Fibroblast of the conjunctiva (primary cell): ENCODE data around the gene B3GNT9.

Experiments
- DNase-seq: peaks from one replicate; pipeline ENCODE4 v3.0.0-alpha.2; 2010; ENCODE audit warnings: low read depth

B3GNT9 gene, protein sequence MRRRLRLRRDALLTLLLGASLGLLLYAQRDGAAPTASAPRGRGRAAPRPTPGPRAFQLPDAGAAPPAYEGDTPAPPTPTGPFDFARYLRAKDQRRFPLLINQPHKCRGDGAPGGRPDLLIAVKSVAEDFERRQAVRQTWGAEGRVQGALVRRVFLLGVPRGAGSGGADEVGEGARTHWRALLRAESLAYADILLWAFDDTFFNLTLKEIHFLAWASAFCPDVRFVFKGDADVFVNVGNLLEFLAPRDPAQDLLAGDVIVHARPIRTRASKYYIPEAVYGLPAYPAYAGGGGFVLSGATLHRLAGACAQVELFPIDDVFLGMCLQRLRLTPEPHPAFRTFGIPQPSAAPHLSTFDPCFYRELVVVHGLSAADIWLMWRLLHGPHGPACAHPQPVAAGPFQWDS

DNA sequence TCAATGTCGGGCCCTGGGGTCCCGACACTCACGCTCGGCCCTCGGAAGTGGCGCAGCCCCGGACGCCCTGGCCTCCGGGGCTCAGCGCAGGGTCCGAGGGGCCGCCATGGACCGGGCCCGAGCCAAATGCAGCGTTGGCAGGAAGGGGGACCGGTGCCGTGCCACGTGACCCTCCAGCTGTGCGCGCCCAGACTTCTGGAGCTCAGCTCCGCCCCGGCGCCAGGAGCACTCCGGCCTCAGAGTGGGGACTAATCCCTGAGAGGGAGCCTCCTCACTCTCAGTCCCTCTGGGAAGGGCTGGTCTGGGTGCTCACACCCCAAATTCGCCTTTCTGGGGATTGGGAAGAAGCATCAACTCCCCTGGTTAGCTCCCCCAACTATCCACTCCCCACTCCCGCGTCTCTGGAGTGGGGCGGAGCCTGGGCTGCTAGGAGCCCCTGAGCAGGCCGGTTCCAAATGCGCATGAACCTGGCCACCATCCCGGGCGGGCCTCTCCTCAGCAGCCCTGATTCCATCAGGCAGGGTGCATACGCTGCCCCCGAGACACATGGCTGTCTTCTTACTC is at the start of gene B3GNT9:
TSS of gene B3GNT9 (minus strand) at position 166 of the 564 bp plus-strand sequence. CDS start 513 bp downstream, outside the sequence.
- peak; percentile 41 for DNase-seq

DNA sequence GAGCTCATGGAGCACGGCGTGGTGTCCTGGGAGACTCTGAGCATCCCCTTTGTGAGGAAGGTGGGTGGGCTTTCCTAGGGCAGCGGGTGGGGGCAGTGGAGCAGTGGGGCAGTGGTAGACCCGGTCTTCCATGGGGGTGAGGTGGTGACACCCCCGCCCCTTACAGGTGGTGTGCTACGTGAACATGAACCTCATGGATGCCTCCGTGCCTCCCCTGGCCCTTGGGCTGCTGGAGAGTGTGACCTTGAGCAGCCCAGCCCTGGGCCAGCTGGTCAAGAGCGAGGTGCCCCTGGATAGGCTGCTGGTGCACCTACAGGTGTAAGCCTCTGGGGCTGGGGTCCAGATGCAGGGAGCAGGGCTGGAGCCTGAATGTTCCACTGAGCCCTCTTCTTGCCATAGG is 49.7 kb upstream of the B3GNT9 start:
- no peak for DNase-seq

DNA sequence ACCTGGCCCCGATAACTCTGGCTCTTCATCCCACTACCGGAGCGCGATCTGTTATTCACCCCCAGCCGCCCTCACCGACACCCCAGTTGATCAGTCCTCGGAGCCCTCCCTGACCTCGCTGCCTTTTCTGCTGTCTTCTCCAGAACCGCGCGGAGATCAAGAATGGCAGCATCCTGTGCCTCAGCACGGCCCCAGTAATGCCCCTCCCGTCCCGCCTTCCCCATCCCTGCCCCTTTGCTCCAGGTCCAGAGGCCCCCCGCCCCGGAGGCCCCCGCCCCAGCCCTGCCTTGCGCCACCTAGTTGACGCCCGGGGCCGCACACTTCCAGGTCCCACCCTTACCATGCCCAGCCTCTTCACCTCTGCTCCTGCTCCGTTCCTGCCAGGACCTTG is 49.0 kb upstream of the B3GNT9 start:
- no peak for DNase-seq

DNA sequence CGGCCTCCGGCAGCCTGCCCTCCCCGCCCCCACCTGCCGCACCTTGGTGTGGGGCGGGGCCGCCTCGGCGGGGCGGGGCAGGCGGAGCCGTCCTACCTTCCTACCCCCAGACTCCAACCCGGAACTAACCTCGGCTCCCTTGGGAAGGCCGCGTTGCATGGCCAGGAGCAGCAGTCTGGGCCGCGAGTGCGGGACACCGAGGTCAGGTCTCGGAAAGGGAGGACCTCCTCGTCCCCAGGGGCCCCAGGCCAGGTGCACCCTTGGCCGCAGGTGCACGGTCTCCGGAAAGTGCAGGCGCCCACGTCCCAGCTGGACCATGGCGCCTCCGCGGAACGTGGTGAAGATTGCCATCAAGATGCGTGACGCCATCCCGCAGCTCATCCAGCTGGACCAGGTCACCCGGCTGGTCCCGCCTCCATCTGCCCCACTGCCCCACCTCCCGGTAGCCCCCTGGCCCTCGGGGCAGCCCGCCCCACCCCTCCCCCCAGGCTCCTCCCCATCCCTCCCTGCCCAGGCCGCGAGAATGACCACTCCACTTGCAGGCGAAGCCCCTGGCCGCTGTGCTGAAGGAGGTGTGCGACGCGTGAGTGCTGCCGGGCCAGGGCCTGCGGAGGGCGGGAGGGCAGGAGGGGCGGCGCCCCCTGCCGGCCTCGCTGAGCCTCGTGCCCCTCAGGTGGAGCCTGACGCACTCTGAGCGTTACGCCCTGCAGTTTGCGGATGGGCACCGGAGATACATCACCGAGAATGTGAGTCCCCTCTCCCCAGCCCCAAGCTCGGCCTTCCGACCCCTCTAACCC is 48.4 kb upstream of the B3GNT9 start, which contains the start of gene ELMO3:
TSS of gene ELMO3 (plus strand) at position 121 of the 797 bp plus-strand sequence. CDS start at position 317, 196 bp downstream.
- DNase-seq: no peak

DNA sequence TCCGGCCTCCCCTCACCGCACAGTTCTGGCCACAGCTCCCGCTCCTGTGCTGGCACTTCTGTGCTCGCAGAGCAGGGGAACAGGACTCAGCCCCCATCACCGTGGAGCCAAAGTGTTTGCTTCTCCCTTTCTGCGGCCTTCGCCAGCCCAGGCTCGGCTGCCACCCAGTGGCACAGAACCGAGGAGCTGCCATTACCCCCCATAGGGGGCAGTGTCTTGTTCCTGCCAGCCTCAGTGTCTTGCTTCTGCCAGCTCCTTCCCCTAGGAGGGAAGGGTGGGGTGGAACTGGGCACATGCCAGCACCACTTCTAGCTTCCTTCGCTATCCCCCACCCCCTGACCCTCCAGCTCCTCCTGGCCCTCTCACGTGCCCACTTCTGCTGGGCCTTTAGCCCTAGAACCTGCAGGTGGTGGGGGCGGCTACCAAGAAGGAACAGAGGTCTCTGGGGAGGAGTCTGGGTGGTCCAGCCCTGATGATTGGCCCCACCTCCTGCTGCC is 47.5 kb upstream of the B3GNT9 start:
- DNase-seq: peak; percentile 61

DNA sequence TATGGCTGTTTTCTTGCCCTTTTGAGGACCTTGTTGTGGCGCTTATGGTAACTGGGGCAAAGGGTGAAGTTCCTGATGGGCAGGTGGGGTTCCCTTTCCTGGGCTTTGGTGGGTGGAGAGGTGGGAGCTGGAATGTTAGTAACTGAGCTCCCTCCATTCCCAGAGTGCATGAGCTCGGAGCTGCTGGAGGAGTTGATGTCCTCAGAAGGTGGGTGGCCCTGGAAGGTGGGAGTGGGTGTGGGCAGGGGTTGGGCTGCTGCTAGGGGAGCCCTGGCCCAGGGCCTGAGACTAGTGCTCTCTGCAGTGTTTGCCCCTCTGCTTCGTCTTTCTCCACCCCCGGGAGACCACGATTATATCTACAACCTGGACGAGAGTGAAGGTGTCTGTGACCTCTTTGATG is 46.9 kb upstream of the B3GNT9 start:
- no peak for DNase-seq

DNA sequence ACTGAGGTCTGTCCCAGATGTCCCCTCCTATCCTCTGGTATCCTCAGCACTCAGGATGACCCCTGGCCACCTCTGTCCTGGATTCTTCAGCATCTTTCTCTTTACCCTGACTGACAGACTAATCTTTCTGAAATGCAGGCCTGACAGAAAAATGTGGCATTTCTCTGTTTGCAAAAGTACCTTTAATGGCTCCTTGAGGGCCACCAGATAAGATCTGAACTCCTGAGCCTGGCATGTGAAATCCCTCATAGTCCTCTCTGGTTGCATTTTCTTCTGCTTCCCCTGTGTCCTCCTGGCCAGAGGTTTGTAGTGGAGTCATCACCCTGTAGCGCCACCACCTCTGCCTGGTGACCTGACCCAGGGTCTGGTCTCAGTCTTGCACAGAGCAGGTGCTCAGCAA is 46.1 kb upstream of the B3GNT9 start:
- no peak for DNase-seq

DNA sequence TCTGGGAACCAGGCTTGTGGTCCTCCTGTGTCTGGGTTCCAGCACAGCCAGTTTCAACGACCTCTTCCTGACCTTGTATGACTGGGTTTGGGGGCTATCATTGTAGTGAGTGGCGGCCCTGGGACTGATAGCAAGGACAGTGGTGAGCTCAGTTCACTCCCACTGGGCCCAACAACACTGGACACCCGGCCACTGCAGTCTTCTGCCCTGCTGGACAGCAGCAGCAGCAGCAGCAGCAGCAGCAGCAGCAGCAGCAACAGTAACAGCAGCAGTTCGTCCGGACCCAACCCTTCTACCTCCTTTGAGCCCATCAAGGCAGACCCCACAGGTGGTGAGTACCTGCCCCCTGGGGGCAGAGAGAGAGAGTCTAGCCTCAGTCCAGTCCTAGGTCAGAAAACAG is 44.9 kb upstream of the B3GNT9 start:
- no peak for DNase-seq

DNA sequence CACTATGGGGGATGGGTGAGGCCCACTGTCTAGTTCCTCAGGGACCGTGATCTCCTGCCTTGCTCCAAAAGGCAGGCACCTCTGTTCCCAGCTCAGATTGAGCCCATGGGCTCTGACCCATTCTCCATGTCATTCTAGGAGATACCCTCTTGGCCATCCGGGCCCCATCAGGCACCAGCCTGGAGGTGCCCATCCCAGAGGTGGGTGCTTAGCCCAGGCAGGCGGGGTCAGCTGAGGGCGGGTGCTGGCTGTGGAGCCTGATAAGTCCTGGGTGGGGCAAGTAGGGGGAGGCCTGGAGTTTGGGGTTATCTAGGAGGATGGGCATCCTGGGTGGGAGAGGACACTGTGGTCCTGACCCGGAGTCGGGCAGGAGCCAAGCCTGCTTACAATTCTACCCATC is 43.5 kb upstream of the B3GNT9 start:
- DNase-seq: no peak

DNA sequence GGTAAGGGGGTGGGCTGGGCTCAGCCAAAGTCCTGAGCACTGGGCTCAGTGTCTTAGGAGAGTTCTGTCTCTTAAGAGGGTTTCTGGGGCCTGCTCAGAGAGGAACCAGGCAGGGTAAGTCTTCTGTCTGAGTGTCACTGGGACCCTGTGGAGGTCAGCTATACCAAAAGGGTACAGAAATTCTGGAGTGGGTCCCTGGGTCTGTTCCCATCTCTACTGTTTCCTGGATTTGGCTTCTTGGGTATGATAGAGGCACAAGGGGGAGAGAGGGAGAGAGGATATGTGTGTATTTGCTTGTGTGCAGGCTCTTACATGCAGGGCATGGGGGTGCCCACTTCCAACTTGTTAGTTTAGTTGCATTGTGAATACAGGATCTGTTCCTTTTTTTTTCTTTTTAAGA is 42.7 kb upstream of the B3GNT9 start:
- no peak for DNase-seq

DNA sequence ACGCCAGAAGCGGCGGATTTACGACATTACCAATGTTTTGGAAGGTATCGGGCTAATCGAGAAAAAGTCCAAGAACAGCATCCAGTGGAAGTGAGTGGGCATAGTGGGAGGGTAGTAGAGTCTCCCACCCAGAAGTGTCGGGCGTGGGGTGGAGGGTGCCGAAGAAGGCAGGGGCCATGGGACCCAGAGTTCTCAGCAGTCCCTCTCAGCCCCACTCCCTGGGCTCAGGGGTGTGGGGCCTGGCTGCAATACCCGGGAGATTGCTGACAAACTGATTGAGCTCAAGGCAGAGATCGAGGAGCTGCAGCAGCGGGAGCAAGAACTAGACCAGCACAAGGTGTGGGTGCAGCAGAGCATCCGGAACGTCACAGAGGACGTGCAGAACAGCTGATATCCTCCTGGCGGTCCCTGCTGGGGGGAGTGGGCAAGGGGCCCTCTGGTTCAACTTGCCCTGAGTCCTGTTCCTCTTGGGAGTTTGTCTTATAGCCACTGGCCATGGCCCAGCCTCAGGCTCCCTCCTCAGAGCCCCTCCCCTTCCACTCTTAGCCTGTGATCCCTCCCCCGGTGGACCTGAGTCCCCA is 42.1 kb upstream of the B3GNT9 start:
- DNase-seq: no peak

DNA sequence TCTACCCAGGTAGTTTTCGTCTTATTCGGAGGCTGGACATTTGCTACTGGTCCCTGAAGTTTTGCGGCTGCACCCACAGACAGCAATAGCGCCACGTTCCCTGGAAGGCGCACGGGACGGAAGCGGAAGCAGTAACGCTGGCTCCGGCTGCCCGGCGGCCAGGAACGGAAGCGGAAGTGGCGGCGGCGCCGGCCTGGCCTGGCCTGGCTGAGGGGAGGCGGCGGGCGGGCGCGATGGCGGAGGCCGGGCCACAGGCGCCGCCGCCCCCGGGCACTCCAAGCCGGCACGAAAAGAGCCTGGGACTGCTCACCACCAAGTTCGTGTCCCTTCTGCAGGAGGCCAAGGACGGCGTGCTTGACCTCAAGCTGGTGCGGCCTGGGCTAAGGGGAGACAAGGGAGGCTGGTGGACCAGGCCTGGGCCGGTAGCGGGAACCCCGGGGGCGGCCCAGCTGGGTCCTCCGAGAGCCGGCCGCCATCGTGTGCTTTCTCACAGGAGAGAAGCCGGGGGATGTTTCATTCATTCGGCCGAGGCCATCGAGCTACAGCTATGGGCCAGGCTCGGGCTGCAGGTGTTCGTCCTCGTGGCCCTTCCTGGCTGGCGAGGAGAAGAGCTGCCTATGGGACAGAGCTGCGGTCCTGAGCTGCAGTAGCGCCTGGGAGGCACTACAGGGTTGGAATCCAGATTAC is 41.3 kb upstream of the B3GNT9 start, which contains the start of gene E2F4:
TSS of gene E2F4 (plus strand) at position 161 of the 687 bp plus-strand sequence. CDS start at position 234, 73 bp downstream.
- peak; percentile 64 for DNase-seq

DNA sequence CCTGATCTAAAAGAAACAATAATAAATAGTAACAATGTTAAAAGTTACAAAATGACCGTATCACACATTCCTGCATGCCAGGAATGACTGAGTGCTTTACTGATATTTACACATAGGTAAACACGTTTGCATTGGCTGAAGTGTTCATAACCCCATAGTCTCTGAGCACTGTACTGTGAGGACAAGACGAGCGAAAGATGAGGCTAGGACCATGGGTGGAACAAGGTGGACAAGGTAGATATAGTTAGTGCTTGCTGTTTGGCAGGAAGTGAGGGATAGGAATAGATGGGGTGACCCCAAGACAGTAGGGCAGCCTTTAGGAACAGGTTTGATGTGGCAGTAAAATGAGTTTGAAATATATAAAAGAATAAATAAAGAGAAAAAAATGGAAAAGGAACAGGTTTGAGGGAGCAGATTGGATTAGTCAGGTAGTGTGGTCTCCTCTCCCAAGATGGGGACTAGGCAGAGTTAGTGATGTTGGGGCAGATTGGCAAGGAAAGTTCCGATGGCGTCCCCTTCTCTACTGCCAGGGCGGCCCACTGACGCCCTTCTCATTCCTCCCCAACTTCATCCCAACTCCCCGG is 40.7 kb upstream of the B3GNT9 start:
- no peak for DNase-seq

DNA sequence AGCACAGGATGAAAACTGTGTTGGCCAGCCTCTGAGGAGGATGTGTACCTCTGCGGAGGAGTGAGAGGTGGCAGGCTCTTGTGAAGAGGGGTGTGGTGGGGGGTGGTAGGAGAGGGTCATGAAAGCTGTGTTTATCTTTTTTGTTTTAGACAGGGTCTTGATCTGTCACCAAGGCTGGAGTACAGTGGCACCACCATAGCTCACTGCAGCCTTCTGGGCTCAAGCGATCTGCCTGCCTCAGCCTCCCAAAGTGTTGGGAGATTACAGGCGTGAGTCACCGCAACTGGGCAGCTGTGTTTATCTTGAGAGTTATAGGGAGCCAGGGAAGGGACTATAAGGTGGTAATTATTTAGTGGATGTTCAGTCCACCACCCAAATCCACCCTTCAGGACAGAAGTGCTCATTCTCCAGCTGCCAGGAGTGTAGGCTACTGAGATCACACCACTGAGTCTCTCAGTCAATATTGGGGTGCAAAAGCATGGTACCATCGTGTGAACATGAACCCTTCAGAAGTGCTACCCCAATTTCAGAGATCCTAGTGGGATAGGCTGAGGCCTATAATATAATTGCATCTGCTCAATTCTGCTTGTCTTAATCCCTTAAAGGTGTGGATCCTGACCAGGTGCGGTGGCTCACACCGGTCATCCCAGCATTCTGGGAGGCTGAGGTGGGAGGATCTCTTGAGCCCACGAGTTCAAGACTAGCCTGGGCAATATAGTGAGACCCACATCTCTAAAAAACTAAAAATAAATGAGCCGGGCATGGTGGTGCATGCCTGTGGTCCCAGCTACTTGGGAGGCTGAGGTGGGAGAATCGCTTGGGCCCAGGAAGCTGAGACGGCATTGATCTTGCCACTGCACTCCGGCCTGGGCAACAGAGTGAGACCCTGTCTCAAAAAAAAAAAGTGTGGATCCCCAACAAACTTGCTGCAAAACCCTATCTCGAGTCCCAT is 39.9 kb upstream of the B3GNT9 start:
- DNase-seq: no peak

DNA sequence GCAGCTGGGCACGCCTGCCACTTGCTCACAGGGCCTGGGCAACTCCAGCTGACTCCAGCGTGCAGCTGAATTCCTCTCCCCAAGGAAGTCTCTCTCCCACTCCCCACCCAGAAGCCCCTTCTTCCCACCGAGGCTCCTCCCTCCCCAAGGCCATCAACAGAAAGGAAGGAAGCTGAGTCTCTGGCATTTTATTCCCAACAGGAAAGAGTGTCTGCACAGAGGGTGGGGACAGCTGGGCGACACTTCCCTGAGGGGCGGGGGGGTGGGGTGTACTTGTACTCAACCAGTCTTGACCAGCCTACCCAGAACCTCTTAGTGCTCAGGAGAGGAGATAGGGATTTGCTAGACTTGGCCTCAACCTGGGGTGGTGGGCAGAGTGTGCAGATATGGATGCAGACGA is 39.2 kb upstream of the B3GNT9 start, which contains the start of gene EXOC3L1:
TSS of gene EXOC3L1 (minus strand) at position 96 of the 400 bp plus-strand sequence. CDS start 460 bp downstream, outside the sequence.
- no peak for DNase-seq

DNA sequence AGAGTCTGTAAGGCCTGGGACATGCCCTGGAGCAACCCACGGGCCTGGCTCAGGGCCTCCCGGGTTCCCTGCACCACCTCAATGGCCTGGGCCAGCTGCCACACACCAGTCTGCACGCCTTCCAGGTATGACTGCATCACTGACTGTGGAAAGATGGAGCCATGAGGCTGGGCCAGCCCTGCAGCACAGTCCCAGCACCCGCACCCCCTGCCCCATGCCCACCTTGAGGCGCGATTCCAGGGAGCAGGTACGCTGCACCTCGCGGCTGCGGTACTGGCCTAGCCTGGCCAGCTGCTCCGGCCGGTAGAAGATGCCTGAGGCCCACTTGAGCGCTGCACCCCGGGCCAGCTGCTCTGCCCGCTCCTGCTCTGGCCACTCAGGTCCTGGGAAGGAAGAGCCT is 38.0 kb upstream of the B3GNT9 start:
- DNase-seq: no peak

DNA sequence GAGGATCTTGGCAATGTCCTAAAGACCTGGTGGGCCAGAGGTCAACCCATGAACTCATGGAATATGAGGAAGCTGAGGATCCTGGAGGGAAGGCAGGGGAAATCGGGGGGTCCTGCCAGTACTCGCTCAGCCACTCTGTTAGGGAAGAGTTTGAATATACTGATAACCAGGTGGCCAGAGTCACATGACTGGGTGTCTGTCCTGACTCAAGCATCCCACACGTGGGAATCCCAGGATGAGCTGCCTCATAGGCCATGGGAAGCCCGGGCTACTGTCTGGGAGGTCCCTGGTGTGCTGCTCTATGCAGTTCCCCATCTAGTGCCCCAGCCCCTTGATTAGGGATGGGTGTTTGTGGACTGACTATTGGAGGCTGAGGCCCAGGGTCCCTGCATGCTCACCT is 37.5 kb upstream of the B3GNT9 start:
- DNase-seq: no peak

DNA sequence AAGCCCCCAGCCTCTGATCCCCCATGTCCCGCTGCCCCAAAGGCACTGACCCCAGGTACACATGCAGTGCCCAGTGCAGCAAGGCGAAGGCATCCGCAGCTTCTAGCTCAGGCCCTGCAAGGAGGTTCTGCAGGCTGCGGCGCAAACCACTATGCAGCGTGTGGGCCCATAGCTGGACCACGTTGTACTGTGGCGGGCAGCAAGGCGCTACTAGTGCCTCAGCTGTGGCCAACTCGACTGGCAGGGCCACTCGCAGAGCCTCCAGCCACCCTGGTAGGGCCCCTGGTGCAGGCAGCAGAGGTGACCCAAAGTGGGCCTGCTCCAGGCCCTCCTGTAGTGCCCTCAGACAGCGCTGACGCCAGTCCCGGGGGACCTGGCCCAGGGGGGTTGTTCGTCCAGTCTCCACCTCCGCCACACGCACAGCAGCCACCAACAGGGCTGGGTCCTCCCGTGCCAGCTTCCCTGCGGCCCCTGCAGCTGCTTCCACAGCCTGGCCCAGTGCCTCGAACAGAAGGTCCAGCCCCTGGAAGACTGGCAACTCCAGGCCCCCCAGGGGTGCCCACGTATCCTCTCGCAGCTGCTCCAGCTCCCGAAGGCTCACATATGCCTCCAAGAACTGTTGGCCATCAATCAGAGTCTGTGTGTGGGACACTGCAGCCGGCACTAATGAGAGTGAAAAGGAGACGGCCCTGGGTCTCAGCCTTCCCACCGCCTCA is 36.5 kb upstream of the B3GNT9 start:
- DNase-seq: no peak

DNA sequence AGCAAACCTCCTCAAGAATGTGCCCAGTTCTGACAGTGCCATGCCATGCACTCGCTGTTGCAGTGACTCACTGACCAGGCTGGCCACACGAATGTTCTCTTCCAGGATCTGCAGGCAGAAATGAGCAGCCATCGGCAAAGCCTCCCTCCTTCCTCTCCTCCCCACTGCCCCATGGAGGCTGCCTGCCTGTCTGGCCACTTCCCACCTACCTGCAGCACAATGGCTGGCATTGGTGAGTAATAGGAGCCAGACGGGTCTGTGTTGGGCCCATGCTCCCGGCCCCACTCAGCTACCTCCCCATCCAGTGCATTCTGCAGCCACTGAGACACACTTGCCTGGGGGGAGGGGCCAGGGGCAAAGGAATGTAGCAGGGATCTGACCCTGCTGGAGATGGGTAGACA is 35.8 kb upstream of the B3GNT9 start:
- no peak for DNase-seq
